HK-2 (cell line): Measurements from ENCODE around the gene ARID3A.

ENCODE experiments used
- DNase-seq: peaks from one replicate; pipeline ENCODE4 v3.0.0-alpha.2; 2018; ENCODE audit not compliant: unreplicated experiment

ARID3A gene

DNA sequence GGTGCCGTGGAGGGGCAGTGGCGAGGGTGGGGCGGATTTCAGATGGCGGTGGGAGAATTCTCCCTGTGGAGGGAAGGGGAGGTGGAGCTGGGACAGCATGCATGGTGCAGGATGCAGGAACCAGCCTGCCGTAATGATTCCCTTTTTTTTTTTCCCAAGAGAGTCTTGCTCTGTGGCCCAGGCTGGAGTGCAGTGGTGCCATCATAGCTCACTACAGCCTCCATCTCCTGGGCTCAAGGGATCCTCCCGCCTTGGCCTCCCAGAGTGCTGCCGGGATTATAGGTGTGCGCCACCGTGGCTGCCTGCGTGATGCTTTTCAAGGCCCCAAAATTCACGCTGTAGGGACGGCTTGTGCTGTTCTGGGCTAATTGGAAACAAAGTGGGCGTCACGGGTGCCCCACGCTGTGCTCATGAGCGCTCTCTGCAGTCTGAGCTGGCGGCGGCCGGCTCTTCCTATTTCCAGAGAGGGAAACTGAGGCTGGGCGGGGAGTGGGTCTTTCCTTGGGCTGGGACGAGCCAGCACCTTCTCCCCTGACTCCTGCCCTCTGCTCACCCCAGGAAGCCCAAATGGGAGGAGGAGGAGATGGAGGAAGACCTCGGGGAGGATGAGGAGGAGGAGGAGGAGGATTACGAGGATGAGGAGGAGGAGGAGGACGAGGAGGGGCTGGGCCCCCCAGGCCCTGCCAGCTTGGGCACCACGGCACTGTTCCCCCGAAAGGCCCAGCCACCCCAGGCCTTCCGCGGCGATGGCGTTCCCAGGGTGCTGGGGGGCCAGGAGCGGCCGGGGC, 6.2 kb downstream of the ARID3A start:
- DNase-seq = no peak

DNA sequence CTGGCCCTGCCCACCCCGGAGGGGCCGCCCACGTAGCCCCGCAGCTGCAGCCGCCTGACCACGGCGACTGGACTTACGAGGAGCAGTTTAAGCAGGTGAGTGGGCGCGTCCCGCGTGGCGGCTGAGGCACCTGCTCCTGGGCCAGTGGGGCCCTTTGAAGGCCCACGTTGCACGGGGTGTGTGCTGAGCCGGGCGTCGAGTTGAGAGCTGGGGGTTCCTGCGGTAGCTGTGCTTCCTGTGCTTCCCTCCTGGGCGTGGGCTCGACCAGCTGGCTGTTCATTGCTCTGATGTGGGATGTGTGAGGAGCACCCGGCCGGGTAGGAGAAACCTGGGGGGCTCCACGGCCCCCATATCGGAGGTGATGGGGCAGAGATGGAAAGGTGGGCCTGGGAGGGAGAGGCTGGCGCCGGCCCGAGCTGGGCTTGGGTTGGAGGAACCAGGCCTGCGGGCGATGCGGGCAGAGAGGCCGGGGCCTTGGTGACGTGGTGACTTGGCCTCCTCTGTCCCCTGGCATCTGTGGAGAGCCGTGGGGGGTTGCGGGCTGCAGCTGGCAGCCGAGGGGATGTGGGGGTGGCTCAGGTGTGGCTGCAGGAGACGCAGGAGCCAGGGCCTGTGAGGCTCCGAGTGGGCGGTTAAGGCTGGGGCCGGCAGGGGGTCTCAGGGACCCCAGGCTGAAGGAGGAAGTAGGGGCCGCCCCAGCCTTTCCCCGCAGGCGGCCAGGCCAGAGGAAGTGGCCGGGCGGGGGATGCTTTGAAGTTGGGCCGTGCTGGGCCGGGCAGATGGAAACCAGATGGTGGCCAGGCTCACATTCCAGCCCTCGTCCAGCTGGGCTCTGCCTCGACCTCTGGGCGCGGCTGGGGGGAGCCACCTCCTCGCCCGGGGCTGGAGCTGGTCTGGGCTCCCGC, 7.1 kb downstream of the ARID3A start:
- no peak for DNase-seq

DNA sequence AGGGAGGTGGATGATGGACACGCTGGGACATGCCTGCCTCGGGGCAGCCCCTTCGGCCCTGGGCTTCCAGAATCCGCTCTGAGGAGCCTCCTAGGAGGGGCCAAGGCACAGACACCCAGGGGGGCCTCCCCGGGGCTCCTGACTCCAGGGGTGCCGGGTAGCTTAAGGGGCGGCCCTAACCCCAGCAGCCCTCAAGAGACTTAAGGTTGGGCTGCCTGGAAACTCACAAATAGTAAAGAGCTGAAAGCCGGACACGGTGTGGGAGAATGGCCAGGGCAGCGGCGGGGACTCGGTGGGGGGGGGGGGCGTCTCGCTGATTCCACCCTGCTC, 7.7 kb downstream of the ARID3A start:
- DNase-seq = no peak

DNA sequence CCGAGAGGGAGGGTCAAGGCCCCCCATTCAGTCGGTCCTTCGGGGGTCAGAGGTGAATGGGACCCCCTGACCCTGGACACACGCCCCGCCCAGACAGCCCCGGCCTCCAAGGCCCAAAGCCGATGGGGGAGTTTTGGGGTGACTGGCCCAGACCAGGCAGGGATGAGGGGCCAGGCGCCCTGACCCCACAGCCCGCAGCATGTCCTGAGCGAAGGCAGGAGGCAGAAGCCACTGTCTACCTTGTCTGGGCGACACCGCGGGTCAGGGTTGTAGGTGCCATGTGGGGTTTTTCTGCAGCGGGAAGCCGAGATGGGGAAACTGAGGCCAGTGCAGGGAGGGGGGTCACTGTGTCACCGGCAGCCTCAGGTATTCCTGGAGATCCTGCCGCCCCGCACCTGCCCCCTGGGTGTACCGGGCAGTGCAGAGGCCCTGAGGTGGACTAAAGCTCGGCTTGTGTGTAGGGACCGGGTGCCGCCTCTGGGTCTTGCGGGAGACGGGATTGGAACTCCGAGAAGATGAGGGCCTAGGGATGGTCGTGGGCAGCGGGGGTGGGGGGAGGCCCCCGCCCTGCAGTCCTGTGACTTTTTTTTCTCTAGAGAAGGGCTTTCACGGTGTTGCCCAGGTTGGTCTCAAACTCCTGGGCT, 8.5 kb downstream of the ARID3A start:
- no peak for DNase-seq

DNA sequence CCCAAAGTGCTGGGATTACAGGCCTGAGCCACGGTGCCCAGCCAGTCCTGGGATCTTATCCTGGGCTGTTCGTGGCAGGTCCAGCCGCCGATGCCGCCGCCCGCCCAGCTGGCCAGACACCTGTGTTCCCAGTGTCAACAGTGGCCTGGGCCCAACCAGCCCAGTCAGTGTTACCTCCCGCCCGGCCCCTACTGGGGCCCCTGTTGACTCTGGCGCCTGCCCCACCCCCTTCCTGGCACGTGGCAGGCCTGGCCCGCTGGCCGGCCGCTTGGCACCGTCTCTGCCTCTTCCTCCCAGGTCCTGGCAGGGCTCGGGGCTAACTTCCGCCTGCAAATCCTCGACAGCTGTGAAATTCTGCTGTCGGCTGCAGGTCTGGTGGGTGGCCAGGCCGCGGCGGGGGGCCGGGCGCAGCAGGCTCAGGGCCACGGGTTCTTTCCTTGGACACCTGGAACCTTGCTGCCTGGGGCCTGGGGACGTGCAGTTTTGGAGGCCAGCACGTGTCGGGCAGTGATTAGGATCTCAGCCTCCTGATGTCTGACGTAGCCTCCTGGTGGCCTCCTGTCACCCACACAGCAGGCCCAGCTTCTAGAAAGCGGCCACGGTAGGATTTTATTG, 9.1 kb downstream of the ARID3A start:
- no peak for DNase-seq

DNA sequence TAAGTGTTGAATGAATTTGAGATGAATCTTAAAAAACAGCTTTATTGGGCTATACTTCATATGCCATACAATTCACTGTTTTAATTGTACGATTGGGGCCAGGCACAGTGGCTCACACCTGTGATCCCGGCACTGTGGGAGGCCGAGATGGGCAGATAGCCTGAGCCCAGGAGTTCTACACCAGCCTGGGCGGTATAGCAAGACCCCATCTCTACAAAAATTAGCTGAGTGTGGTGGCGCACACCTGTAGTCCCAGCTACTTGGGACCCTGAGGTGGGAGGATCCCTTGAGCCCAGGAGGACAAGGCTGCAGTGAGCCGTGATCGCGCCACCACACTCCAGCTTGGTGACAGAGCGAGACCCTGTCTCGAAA, 10.3 kb downstream of the ARID3A start:
- DNase-seq = no peak

DNA sequence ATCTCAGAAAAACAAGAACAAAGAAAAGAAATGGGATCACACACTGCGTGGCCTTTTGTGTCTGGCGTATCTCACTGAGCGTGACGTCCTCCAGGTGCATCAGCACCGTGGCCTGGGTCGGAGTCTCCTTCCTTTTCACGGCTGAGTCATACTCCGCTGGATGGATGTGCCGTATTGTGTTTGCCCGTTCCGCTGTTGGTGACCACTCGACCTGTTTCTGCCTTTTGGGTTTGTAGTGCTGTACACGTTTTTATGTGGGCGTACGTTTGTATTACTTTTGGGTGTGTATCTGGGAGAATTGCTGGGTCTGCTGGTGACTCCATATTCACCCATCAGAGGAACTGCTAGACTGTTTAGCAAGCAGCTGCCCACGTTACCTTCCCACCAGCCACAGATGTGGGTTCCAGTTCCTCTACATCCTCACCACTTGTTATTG, 11.4 kb downstream of the ARID3A start:
- DNase-seq = no peak

DNA sequence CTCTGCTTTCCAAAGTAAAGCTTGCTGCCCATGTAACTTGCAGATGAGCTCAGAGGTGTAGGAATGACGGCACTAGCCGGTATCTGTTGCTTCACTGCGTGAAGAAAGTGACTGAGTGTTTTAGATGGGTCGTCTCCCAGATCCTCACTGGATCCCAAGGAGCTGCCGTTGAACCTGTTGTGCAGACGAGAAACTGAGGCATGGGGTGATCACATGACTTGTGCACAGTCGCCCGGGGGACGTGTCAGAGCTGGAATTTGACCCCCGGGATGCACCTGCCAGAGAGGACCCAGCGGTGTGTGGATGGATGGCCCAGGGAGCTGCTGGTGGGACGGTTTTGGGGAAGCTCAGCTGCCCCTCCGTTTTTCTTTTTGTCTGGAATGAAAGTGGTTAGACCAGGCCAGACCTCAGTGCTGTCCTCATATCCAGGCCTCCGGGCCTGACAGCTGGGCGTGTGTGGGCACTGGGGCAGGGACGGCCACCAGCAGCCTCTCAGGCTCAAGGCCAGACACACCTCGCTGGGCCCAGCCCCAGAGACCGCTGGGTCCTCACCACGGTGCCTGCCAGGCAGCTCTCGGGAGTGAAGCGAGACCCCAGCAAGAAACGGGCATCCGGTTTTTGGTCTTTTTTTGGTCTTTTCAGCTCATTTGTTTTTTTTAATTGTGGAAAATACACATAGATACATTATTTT, 12.5 kb downstream of the ARID3A start:
- DNase-seq = no peak

DNA sequence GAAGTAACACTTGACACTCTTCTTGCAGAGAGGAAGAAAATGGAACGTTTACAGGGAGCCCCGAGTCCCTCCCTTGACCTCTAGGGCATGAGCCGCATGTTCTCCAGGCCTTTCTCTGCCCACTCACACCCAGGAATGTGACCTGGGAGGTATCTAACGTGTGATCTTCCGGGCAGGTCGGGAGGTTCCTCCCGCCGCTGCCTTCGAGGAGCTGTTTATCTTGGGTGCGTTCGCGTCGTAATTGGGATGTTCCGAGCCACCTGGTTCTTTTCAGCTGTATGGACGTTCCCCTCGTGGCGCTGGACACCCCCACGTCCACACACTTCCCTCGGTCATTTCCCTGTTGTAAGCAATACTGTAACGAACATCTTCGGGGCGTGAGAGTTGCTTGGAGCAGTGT, 13.6 kb downstream of the ARID3A start:
- DNase-seq = no peak

DNA sequence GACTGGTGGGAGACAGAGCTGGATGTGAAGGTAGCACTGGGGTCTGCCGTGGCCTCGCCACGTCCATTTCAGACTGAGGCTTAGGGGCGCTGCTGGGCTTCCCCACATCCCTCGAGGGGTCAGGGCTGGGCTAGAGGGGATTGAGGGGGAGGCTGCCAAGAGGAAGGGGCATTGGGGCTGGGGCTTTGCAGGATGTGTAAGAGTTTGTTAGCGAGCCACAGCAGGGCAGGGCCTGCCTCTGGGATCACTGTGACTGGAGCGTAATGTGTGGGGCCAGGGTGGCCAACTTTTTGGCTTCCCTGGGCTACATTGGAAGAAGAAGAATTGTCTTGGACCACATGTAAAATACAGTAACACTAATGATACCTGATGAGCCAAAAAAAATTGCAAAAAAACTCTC, 14.1 kb downstream of the ARID3A start:
- DNase-seq = no peak

DNA sequence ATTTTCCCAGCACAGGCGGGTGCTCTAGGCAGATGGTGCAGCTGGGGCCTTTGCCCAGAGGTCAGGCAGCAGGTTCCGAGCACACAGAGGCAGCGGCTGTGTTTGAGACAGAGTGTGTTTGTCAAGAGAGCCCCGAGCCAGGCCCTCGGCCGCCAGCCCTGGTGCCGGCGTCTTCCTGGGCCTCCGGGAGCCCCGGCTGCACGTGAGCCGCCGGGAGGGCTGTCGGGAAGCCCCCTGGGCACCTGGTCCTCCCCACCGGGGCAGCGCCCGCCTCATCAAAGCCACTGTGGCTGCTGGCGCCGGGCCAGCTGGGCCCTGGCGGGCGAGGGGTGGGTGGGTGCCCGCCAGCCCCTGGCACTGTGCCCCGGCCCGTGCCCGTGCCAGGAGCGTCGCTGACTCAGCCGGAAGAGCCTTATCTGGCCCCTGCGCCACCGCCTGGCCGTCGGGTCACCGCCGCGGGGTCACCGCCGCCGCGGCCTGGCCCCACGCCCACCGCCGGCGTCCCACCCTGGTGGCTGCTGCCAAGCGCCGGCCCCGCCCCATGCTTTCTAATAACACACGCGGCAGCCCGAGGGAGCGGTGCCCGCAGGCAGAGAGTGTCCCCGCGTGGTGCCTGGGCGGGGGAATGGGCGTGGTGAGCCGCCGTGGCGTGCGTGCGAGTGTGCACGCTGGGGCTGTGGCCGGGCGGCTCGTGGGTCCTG, 14.9 kb downstream of the ARID3A start:
- peak; percentile 77 for DNase-seq

DNA sequence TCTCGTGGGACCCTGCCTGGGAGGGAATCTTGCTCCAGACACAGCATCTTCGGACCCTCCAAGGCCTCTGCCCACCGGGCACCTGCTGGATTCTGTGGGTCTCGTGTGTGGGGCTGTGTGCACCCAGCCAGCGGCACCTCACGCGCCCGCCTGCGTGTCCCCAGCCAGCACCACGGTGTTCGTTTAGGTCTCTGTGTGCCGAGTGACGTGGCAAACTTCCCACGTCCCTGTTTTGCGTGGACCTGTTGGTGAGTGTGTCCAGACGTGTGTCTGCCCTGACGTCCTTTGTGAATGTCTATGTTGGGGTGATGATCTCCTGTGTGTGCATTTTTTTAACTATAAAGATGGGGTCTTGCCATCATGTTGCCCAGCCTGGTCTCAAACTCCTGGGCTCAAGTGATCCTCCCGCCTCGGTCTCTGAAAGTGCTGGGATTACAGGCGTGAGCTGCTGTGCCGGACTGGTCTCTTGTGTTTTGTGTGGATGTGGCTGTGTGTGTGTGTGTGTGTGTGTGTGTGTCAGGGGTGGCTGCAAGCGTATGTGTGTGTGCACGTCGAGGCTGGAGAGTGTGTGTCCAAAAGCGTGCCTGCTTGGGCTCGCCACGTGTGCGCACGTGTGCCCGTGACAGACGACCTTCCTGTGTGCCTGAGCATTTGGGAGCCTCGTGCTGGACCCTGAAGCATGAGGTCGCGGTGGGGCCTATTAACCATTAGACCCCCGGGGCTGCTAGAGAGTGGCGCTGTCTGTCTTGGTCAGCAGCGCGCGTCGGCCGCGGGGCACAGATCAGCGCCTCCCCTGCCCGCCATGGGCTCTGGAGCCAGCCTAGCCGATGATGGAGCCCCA, 15.7 kb downstream of the ARID3A start:
- DNase-seq = no peak

DNA sequence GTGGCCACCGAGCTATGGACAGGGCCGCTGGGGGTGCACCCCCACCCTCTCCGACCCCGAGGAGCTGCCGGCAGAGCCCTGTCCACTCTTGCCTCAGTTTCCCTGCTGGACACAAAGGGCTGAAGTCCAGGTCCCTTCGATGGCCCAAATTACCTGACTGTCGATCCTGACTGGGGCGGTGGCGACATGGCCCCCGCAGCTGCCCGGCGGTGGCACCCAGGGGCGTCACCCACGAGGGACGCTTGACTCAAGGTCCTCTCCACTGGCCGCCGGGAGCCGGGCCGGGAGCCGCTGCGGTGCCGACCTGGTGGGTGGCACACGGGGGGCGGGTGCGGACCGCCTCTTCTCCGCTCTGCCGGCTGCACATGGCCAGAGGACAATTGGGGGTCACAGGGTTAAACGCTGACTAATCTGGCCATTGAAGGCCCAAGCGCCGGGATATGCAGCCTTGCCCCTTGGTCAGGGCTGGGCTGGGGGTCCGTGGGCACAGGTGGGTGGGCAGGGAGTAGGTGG, 16.4 kb downstream of the ARID3A start:
- DNase-seq = no peak

DNA sequence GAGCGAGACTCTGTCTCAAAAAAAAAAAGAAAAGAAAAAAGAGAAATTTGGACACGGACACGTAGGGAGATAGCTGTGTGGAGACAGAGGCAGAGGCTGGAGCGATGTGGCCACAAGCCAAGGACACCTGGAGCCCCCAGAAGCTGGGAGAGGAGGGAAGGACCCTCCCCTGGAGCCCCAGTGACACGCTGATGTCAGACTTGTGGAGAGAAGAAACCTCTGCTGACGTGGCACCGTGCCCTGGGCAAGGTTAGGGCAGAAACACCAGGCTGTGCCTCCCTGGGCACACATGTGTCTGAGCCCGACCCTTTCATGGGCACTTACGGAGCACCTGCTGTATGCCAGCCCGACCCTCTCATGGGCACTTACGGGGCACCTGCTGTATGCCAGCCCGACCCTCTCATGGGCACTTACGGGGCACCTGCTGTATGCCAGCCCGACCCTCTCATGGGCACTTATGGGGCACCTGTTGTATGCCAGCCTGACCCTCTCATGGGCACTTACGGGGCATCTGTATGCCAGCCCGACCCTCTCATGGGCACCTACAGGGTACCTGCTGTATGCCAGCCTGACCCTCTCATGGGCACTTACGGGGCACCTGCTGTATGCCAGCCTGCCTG, 17.8 kb downstream of the ARID3A start:
- no peak for DNase-seq

DNA sequence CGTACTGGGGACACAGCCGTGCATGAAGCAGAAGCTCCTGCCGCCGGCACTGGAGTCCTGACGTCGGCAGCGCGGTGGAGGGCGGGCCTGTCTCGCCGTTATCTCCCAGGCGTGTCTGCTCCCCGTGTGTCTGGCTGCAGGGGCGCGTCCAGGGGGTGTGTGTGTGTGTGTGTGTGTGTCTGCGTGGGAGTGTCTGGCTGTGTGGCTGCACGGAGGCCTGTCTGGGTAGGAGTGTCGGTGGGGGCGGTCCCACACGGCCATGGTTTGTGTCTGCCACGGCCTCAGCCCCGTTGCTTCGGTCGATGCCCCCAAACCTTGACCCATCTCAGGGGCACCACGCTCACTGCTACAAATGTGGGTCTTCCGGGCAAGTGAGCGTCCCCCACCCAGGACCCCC, 18.3 kb downstream of the ARID3A start:
- no peak for DNase-seq

DNA sequence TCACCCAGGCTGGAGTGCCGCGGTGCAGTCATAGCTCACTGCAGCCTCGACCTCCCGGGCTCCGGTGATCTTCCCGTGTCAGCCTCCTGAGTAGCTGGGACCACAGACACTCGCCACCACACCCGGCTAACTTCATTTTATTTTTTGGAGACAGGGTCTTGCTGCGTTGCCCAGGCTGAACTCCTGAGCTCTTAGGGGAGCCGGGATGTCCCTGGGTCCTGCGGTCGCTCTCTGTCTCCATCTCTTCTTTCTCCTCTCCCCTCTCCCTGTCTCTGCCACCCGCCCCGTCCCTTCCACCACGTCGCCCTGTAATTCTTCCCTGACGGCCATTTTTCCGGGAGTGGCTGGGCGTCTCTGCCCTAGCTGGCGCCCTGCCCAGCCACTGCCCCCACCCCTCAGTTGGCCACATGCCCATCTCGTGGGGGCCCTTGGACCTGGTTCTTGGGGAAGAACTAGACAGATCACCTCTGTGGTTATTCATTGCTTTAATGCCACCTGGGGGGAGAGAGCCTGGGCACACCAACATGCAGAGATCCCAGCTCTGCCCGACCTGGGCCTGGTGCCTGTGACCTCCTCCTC, 18.9 kb downstream of the ARID3A start:
- no peak for DNase-seq

DNA sequence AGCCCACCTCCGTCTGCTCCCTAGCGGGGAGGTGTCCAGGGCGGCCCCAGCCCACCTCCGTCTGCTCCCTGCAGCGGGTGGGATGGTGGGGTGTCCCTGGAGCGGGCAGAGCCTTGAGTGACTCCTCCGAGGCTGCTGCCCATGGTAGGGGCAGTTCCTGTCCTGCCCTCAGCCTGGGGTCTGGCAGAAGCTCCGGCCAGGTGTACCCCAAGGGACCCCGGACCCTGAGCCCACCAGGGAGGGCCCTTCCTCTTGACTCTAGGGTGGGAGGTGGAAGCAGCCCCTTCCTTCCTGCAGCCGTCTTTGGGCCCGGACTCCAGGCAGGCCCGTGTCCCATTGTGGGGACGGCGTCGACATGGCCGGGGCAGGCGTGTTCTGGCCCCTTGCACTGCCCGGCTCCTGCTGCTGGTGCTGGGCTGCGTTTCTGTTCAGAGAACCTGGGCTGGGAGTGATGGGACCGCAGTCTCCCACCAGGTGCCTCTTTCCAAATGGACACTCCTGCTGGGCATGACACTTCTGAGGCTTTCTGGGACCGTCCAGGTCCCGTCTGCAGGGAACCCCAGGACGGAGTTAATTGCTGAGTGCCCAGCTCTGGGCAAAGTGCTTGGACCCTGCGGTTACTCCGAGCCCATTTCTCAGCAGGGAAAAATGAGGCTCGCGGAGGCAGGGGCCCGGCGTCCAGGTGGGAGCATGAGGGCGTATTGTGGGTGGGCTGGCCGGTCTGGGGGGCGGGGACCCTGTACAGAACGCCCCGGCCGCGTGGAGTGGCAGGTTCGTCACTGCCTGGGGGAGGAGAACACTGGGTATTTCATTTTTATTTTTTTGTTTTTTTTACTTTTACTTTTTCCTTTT, 19.8 kb downstream of the ARID3A start:
- no peak for DNase-seq

DNA sequence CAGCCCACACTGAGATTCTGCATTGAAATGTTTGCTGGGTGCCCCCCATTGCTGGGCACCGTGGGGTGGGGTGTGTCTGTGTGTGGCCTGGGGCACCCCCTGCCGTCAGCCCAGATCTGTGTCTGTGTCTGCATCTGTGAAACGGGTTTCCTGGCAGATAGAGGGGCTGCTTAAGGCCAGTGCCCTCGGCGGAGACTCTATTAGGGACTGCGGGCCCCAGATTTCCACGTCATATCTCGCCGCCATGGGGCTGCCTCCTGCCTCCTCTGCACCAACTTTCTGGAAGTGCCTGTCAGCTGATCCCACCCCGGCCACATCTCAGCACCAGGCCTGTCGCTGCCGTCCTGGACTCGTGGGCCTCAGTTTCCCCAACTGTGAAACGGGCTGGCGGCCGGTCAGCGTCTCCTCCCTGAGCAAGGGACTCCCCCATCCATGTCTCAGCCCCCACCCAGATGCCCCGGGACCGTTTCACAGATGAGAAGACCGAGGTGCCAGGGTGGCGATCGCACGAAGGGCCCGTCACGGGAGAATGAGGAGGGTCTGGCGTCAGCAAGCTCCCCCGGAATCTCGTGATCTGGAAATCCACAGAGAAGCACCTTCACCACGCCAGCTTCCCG, 21.4 kb downstream of the ARID3A start:
- no peak for DNase-seq
